Loucy (cell line): ENCODE data around the gene OSM.

Experiments
- EZH2phosphoT487 ChIP-seq: fragments of 200-600 bp; IDR thresholded peaks from 2 replicates; pipeline ENCODE4 v1.6.1; 2018; ENCODE audit warnings: antibody characterized with exemption, mild to moderate bottlenecking, moderate library complexity, borderline replicate concordance
- TF ChIP-seq, protein P1 (sequence below): fragments of 200-600 bp; sonication (generic); conservative IDR thresholded peaks from 2 replicates; pipeline ENCODE4 v1.5.1; 2014; ENCODE audit warnings: mild to moderate bottlenecking, antibody characterized with exemption, low read length

DNA sequence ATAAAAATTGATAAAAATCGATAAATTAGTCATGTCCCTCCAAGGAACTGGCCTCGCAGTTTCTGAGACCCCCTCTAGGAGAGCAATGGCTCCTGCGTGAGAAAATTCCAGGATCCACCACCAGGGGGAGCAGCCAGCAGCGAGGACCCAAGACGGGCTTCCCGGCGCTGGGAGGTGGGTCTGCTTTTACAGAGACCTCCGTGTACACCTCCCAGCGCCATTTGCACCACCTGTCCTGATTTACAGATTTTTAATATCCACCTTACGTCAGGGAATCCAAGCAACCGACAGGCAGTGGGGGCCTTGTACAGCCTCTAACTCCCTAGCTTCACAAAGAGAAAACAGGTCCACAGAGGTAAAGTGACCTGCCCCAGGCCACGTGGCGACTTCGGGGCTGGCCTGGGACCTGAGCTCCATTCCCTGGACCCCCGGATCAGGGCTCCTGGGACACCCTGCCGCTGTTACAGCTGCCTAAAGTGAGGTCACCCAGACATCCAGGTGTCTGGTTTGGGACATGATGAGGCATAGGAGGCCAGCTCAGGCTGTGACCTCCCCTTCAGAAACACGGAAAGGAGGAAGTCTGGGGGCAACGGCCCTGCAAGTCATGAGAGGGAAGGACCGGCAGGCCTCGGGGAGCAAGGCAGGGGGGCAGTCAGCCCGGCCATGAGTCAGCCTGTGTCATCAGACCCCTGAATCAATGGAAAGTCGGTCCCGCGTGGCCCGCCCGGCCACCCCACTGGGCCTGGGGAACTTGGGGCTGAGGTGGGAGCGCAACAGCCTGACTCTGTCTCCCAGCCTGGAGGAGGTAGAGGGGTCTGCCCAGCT is 3.5 kb downstream of the OSM start:
- TF ChIP-seq, protein P1, sequence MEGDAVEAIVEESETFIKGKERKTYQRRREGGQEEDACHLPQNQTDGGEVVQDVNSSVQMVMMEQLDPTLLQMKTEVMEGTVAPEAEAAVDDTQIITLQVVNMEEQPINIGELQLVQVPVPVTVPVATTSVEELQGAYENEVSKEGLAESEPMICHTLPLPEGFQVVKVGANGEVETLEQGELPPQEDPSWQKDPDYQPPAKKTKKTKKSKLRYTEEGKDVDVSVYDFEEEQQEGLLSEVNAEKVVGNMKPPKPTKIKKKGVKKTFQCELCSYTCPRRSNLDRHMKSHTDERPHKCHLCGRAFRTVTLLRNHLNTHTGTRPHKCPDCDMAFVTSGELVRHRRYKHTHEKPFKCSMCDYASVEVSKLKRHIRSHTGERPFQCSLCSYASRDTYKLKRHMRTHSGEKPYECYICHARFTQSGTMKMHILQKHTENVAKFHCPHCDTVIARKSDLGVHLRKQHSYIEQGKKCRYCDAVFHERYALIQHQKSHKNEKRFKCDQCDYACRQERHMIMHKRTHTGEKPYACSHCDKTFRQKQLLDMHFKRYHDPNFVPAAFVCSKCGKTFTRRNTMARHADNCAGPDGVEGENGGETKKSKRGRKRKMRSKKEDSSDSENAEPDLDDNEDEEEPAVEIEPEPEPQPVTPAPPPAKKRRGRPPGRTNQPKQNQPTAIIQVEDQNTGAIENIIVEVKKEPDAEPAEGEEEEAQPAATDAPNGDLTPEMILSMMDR: peak; percentile 93
- TF ChIP-seq EZH2phosphoT487: no peak
